HCT116 (cell line): ENCODE data around the gene LAS1L. TPM values are rescaled to one million over a fixed set of nuclear protein-coding genes. Genes with fewer than 3 reads are reported as not detected.

ENCODE experiments used
- ATAC-seq: fragments of 200-7000 bp; cut with Tn5 transposase; 2 replicates; pipeline ENCODE4 v1.9.1; 2020; ENCODE audit warnings: mild to moderate bottlenecking, moderate library complexity
- BruUV-seq: library from RNA; stranded (reverse); fragments of 400-500 nt; replicated peaks from 2 replicates; lab custom pipeline; 2021; lab: Mats Ljungman, UMichigan
- CTCF ChIA-PET: fragments of 300-600 bp; sonication (Branson Sonifier 250); formaldehyde crosslinking; loops from one replicate; lab custom pipeline; 2021; ENCODE audit warnings: antibody characterized with exemption; lab: Charles Lee
- POLR2A ChIA-PET: fragments of 300-600, 350-600 bp; sonication (Branson Sonifier 250); formaldehyde crosslinking; loops from one replicate; lab custom pipeline; 2021; ENCODE audit warnings: antibody characterized with exemption; lab: Charles Lee
- RAD21 ChIA-PET, 2 experiments: fragments of 300-600 bp; sonication (Branson Sonifier 250); formaldehyde crosslinking; loops; one replicate each; lab custom pipeline; 2023; ENCODE audit warnings: low total read pairs in 2 of 2; ENCODE audit not compliant: uncharacterized antibody in 2 of 2, unreplicated experiment in 2 of 2, low non-redundant PET in 1 of 2; lab: Charles Lee
- DNase-seq: peaks from one replicate; pipeline ENCODE4 v3.0.0-alpha.2; 2010; ENCODE audit warnings: low read depth, low spot score
- H2AFZ ChIP-seq: fragments of 200-600 bp; shearing (Covaris generic), sonication (generic); 2 replicates; pipeline ENCODE4 v1.6.1; 2017; ENCODE audit warnings: low read depth, mixed run types, mixed read lengths, antibody characterized with exemption, low read length; ENCODE audit not compliant: poor library complexity, severe bottlenecking
- H3K27ac ChIP-seq: 2 replicates; pipeline ENCODE4 v1.5.1; 2012; ENCODE audit warnings: low read depth, low read length
- H3K27me3 ChIP-seq: fragments of 200-600 bp; sonication (generic); 2 replicates; pipeline ENCODE4 v1.6.1; 2016; ENCODE audit warnings: mixed run types, low read length, mixed read lengths; ENCODE audit not compliant: insufficient read depth
- H3K36me3 ChIP-seq, 2 experiments: fragments of 200-500 bp in 1 of 2; fragments of 200-600 bp in 1 of 2; sonication (Bioruptor generic) in 1 of 2; sonication (generic) in 1 of 2; 2 replicates each; pipeline versions ENCODE4 v1.5.1 to v1.6.1; 2014 to 2016; ENCODE audit warnings: low read length in 2 of 2, inconsistent platforms in 1 of 2, mixed read lengths in 1 of 2, mixed run types in 1 of 2; ENCODE audit not compliant: insufficient read depth in 2 of 2, control insufficient read depth in 1 of 2
- H3K4me1 ChIP-seq, 2 experiments: fragments of 200-600 bp in 1 of 2; sonication (generic) in 1 of 2; 2 replicates each; pipeline versions ENCODE4 v1.5.1 to v1.6.1; 2012 to 2017; ENCODE audit warnings: low read length in 2 of 2, inconsistent platforms in 1 of 2, mild to moderate bottlenecking in 1 of 2, mixed read lengths in 1 of 2, mixed run types in 1 of 2, moderate library complexity in 1 of 2; ENCODE audit not compliant: insufficient read depth in 2 of 2, control insufficient read depth in 1 of 2
- H3K4me2 ChIP-seq: fragments of 200-600 bp; sonication (generic); 2 replicates; pipeline ENCODE4 v1.6.1; 2017; ENCODE audit warnings: mixed run types, low read length, mixed read lengths
- H3K4me3 ChIP-seq, 2 experiments: fragments of 200-600 bp in 1 of 2; sonication (generic) in 1 of 2; replicated peaks in 1 of 2; 2 replicates each; pipeline ENCODE4 v1.5.1; 2011 to 2016; ENCODE audit warnings: low read length in 2 of 2, control low read depth in 1 of 2, low read depth in 1 of 2, mild to moderate bottlenecking in 1 of 2, mixed read lengths in 1 of 2, mixed run types in 1 of 2
- H3K79me2 ChIP-seq: fragments of 200-600 bp; sonication (generic); 2 replicates; pipeline ENCODE4 v1.6.1; 2017; ENCODE audit warnings: mild to moderate bottlenecking, mixed run types, low read length, moderate library complexity, mixed read lengths; ENCODE audit not compliant: insufficient read depth
- H3K9ac ChIP-seq: fragments of 200-600 bp; sonication (generic); 2 replicates; pipeline ENCODE4 v1.6.1; 2016; ENCODE audit warnings: low read length, mixed read lengths
- H3K9me2 ChIP-seq: fragments of 200-600 bp; sonication (generic), shearing (Covaris generic); 2 replicates; pipeline ENCODE4 v1.6.1; 2017; ENCODE audit warnings: mixed run types, mild to moderate bottlenecking, moderate library complexity; ENCODE audit not compliant: insufficient read depth
- H3K9me3 ChIP-seq, 2 experiments: fragments of 200-500 bp in 1 of 2; fragments of 200-600 bp in 1 of 2; sonication (Bioruptor generic) in 1 of 2; sonication (generic) in 1 of 2; 2 replicates each; pipeline ENCODE4 v1.6.1; 2014 to 2017; ENCODE audit warnings: low read length in 2 of 2, mixed read lengths in 2 of 2, inconsistent platforms in 1 of 2, low read depth in 1 of 2, mild to moderate bottlenecking in 1 of 2, mixed run types in 1 of 2, moderate library complexity in 1 of 2; ENCODE audit not compliant: control insufficient read depth in 1 of 2, insufficient read depth in 1 of 2
- H4K20me1 ChIP-seq: fragments of 200-600 bp; sonication (generic), shearing (Covaris generic); 2 replicates; pipeline ENCODE4 v1.6.1; 2017; ENCODE audit warnings: mixed run types, mild to moderate bottlenecking, moderate library complexity; ENCODE audit not compliant: insufficient read depth
- ATF3 ChIP-seq: IDR thresholded peaks from 2 replicates; pipeline ENCODE4 v1.6.1; 2012
- CEBPB ChIP-seq: IDR thresholded peaks from 2 replicates; pipeline ENCODE4 v1.6.1; 2012; ENCODE audit warnings: low read depth
- CTCF ChIP-seq, 3 experiments: fragments of 200-600 bp in 1 of 3; sonication (generic) in 1 of 3; IDR thresholded peaks in 2 of 3; conservative IDR thresholded peaks in 1 of 3; 2 replicates each; pipeline ENCODE4 v1.5.1; 2012 to 2017; ENCODE audit warnings: low read depth in 2 of 3, low read length in 2 of 3, antibody characterized with exemption in 1 of 3, borderline replicate concordance in 1 of 3, control low read depth in 1 of 3, mild to moderate bottlenecking in 1 of 3, mixed read lengths in 1 of 3, mixed run types in 1 of 3, moderate library complexity in 1 of 3; ENCODE audit not compliant: insufficient read depth in 1 of 3
- EGR1 ChIP-seq: IDR thresholded peaks from 2 replicates; pipeline ENCODE4 v1.6.1; 2012; ENCODE audit warnings: low read depth
- EZH2phosphoT487 ChIP-seq: fragments of 200-600 bp; IDR thresholded peaks from 2 replicates; pipeline ENCODE4 v1.6.1; 2018; ENCODE audit warnings: antibody characterized with exemption, borderline replicate concordance
- JUND ChIP-seq: IDR thresholded peaks from 2 replicates; pipeline ENCODE4 v1.6.1; 2012
- MAX ChIP-seq: IDR thresholded peaks from 2 replicates; pipeline ENCODE4 v1.6.1; 2012
- POLR2AphosphoS5 ChIP-seq: IDR thresholded peaks from 2 replicates; pipeline ENCODE4 v1.6.1; 2011; ENCODE audit warnings: mild to moderate bottlenecking, low read depth, low read length, moderate library complexity
- SP1 ChIP-seq: IDR thresholded peaks from 2 replicates; pipeline ENCODE4 v1.6.1; 2012; ENCODE audit warnings: low read depth
- SRF ChIP-seq: IDR thresholded peaks from 2 replicates; pipeline ENCODE4 v1.6.1; 2012; ENCODE audit warnings: low read depth
- YY1 ChIP-seq: IDR thresholded peaks from 2 replicates; pipeline ENCODE4 v1.6.1; 2011; ENCODE audit warnings: low read length, low read depth, moderate library complexity, mild to moderate bottlenecking; ENCODE audit not compliant: insufficient replicate concordance; ENCODE audit errors: extremely low read depth
- intact Hi-C: fragments of 100-400 bp; cut with micrococcal nuclease; formaldehyde crosslinking; loops from 2 replicates; pipeline ENCODE4 v1.10.0; 2022
- total RNA-seq: library from RNA; stranded (reverse); gene quantifications from one replicate; pipeline ENCODE4 v1.2.1, GENCODE V29; 2021; ENCODE audit not compliant: unreplicated experiment

LAS1L gene
- total RNA-seq, 1 experiment from 2014 or later = 47.7 TPM

DNA sequence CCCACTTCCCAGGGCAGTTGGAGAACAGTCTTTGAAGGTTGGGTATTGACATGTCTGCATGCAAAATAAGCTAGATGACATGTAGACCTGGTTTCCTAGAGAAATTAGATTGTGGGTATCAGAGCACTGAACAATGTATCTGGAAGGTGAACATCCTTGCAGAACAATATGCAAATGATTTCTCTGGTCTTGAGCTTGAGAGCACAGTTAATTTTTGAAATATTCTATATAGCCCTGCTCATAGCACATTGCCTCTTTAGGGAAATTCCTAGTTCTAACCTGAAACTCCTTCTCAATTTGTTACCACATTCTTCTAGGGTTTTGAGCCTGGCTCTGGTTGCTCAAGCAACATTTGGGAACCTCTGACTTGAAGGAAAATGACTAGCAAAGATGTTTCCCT is 41.6 kb upstream of the LAS1L start:
- no peak for ATAC-seq
- DNase-seq = no peak
- H3K36me3 ChIP-seq = no peaks in the 10 kb centered on the region
- no peak for TF ChIP-seq EZH2phosphoT487
- TF ChIP-seq EGR1 = no peak
- TF ChIP-seq YY1 = no peak
- no peak for TF ChIP-seq SP1
- TF ChIP-seq ATF3 = no peak
- TF ChIP-seq CTCF (IDR thresholded peaks at IDR 0.05 in 2 of 3, conservative IDR thresholded peaks at IDR 0.05 in 1 of 3; ENCODE audit: borderline replicate concordance in 1 of 3, insufficient read depth in 1 of 3, low read depth in 2 of 3, low read length in 2 of 3) = no peak
- TF ChIP-seq SRF = no peak
- no peak for TF ChIP-seq MAX
- no peak for TF ChIP-seq POLR2AphosphoS5
- TF ChIP-seq CEBPB = no peak
- no peak for TF ChIP-seq JUND
- ChIA-PET POLR2A (no interaction called here), RAD21 (no interaction called here), CTCF (no interaction called here)
- H3K9ac ChIP-seq = no peak overlapping the region
- no peak overlapping the region for H2AFZ ChIP-seq
- no peaks in the 10 kb centered on the region for H3K9me2 ChIP-seq
- no peaks in the 10 kb centered on the region for H3K9me3 ChIP-seq
- intact Hi-C loops = no loop called here
- no peaks in the 10 kb centered on the region for H3K27me3 ChIP-seq
- no peak overlapping the region for H3K4me3 ChIP-seq
- peaks cover 0 to 12% of the 10 kb centered on the region in 2 experiments; a peak in 2 of 4 replicates for H3K4me1 ChIP-seq
- H3K79me2 ChIP-seq = no peaks in the 10 kb centered on the region
- no TSS peak for BruUV-seq
- no peak overlapping the region for H3K27ac ChIP-seq
- no peak overlapping the region for H3K4me2 ChIP-seq
- no peaks in the 10 kb centered on the region for H4K20me1 ChIP-seq
